GM21526 (cell line): ENCODE data around the gene ASS1.
"Not testable (repeated sequence)": the region's sequence is repeated elsewhere in the genome, so short reads cannot be mapped to it uniquely, and the experiment has no call there.

Experiments
- ATAC-seq: cut with Tn5 transposase; IDR thresholded peaks from one replicate; pipeline ENCODE4 v1.9.1; 2021; ENCODE audit warnings: moderate library complexity; ENCODE audit not compliant: unreplicated experiment, low FRiP score

Gene ASS1

GRCh38 chr9:130433168-130433946 lies 11.4 kb upstream of the ASS1 start:
- no peak for ATAC-seq

- no peak for ATAC-seq
Measured at GRCh38 chr9:130433947-130434262, 10.9 kb upstream of the ASS1 start.

GRCh38 chr9:130434656-130435055 lies 10.1 kb upstream of the ASS1 start:
- ATAC-seq, result not testable (repeated sequence)

- ATAC-seq, result no peak
Measured at GRCh38 chr9:130437011-130437789, 7.6 kb upstream of the ASS1 start.

GRCh38 chr9:130438382-130438981 lies 6.3 kb upstream of the ASS1 start:
- ATAC-seq, result no peak

GRCh38 chr9:130441031-130441430 lies 3.7 kb upstream of the ASS1 start:
- no peak for ATAC-seq

- ATAC-seq, result no peak
Measured at GRCh38 chr9:130442746-130443455, 1.9 kb upstream of the ASS1 start.

- no peak for ATAC-seq
Measured at GRCh38 chr9:130443456-130443801, 1.3 kb upstream of the ASS1 start.

- ATAC-seq, result no peak
Measured at GRCh38 chr9:130443840-130444492, 795 bp upstream of the ASS1 start.

- no peak for ATAC-seq
Measured at GRCh38 chr9:130445268-130445983, 665 bp downstream of the ASS1 start.

- ATAC-seq, result no peak
Measured at GRCh38 chr9:130446101-130446861, 1.5 kb downstream of the ASS1 start.

GRCh38 chr9:130447193-130447816 lies 2.5 kb downstream of the ASS1 start:
- ATAC-seq, result no peak

- ATAC-seq, result no peak
Measured at GRCh38 chr9:130448035-130448624, 3.4 kb downstream of the ASS1 start.

- no peak for ATAC-seq
Measured at GRCh38 chr9:130448771-130449603, 4.2 kb downstream of the ASS1 start.

GRCh38 chr9:130450344-130451003 lies 5.7 kb downstream of the ASS1 start:
- no peak for ATAC-seq

GRCh38 chr9:130451004-130451390 lies 6.2 kb downstream of the ASS1 start:
- ATAC-seq, result no peak
